Measurements from ENCODE around the gene NEK1.
"Not testable (repeated sequence)": the region's sequence is repeated elsewhere in the genome, so short reads cannot be mapped to it uniquely, and the experiment has no call there.

Gene NEK1

DNA sequence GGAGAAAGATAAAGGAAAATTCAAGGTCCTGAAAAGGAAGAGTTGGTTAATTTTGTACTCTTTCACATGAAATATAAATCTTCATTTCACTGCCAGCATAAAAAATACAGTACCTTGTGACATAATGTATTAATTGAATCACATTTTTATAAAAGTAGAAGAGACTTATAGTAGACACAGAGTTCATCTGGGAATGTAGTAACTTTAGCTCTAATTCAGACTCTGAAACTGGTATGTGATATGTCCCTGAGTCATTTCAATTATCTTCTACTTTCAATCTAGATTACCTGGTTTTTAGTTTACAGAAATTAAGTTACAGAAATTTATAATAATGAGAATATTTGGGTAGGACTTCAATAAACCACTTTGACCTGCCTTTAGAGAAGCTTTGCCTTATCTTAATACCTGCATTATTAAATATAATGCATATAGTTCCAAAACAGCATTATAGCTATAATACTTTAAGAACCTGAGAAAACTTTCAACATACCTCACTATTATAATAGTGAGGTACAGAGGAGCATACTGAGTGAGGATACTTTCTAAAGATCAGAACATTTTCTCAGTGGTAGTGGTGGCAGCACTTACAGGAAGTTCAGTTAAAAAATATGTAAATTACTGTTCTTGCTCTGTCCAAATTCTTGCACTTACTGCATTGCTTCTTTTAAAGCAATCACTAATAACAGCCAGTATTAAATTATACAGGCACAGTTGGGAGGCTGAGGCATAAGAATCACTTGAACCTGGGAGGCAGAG, 11.2 kb downstream of the NEK1 start:
- DNase-seq = no peak

DNA sequence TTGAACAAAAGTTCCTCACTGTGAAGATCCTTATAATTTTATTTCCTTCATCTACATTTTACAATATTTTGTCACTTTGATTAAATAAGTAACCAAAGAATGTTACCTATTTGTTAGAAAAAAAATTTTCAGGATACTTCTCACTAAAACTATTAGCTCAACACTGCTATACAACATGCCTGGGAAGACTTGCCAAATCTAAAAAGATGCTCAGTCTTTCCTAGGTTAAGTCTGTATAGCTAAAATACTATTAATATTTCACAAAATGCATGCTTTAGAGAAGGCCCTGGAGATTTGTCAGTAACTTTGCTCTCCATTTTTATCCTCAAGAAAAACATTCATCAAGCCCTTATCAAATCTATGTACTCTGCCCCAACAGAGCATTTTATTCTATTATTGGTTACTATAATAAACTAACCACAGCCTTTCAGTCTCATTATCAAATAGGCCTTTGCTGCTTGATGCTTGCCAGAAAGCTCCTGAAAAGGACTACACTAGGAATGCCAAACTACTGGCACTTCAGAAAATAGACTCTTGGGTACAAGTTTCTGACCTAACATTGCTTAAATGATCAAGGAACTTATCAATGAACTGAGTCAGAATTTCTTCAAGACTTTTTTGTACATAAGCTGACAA, 17.7 kb downstream of the NEK1 start:
- DNase-seq = no peak

- DNase-seq = no peak
These were observed 19.3 kb downstream of the NEK1 start for GRCh38 chr4:169593050-169593560.

DNA sequence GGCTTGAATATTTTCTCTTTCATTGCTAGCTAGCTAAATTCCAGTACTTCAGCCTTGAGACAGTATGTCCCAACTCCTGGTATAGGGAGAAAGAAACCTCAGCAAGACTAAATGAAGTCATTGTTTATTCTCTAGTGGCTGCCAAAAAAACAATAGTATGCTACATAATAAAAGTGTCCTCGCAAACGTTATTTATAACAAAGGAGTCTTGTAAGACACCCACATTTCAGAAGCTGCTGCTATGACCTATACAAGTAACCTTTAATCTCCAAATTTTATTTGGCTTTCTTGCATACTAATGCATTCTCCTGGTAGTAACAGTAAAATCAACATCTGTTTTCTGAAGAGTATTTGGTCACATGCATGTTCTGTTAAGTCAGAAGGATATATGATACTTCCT, 28.8 kb downstream of the NEK1 start:
- no peak for DNase-seq

- DNase-seq = no peak
These were observed 29.7 kb downstream of the NEK1 start for GRCh38 chr4:169582706-169583105.

GRCh38 chr4:169582203-169582602, 30.2 kb downstream of the NEK1 start:
- DNase-seq = no peak

GRCh38 chr4:169573889-169574288, 38.5 kb downstream of the NEK1 start:
- DNase-seq = no peak

GRCh38 chr4:169571435-169571834, 40.9 kb downstream of the NEK1 start:
- DNase-seq = no peak

GRCh38 chr4:169571012-169571411, 41.4 kb downstream of the NEK1 start:
- DNase-seq = not testable (repeated sequence)

DNA sequence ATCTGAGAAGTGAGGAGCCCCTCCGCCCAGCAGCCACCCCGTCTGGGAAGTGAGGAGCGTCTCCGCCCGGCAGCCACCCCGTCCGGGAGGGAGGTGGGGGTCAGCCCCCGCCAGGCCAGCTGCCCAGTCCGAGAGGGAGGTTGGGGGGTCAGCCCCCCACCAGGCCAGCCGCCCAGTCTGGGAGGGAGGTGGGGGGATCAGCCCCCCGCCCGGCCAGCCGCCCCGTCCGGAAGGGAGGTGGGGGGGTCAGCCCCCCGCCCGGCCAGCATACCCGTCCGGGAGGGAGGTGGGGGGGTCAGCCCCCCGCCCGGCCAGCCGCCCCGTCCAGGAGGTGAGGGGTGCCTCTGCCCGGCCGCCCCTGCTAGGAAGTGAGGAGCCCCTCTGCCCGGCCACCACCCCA, 42.1 kb downstream of the NEK1 start:
- DNase-seq = not testable (repeated sequence)

- not testable (repeated sequence) for DNase-seq
These were observed 43.2 kb downstream of the NEK1 start for GRCh38 chr4:169569188-169569587.

DNA sequence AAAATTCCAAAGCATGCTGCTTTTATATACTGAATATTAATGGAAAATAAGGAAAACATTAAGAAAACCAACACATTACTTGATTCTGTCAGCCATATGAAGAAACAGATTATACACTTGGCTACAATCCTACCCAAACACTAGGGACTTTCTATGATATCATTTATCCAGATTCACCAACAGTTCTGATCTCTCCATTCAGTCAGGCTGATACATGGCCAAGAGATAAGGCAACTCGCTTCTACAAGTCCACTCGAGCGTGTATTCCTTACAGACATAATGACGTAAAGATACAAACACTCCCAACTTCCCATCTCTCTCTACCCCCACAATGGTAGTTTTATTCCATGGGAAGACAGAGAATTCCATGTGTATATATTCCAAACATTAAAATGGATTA, 44.5 kb downstream of the NEK1 start:
- no peak for DNase-seq

GRCh38 chr4:169566021-169566818, 46.2 kb downstream of the NEK1 start:
- peak; percentile 33 for DNase-seq

DNA sequence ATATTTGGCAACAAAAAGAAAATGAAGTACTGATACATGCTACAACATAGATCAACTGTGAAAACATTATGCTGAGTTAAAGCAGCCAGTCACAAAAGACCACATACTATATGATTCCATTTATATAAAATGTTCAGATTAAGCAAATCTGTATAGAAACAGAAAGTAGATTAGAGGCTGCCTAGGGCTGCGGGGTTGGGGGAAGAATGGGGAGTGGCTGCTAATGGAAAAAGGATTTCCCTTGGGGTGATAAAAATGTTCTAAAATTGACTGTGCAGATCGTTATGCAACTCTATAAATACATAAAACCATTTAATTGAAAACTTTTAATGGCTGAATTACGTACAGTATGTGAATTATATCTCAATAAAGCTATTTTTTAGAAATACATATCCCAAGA, 46.8 kb downstream of the NEK1 start:
- DNase-seq = no peak

GRCh38 chr4:169557061-169557636, 55.2 kb downstream of the NEK1 start:
- DNase-seq = no peak

GRCh38 chr4:169546548-169546947, 65.8 kb downstream of the NEK1 start:
- not testable (repeated sequence) for DNase-seq

GRCh38 chr4:169540774-169541173, 71.6 kb downstream of the NEK1 start:
- DNase-seq = no peak

DNA sequence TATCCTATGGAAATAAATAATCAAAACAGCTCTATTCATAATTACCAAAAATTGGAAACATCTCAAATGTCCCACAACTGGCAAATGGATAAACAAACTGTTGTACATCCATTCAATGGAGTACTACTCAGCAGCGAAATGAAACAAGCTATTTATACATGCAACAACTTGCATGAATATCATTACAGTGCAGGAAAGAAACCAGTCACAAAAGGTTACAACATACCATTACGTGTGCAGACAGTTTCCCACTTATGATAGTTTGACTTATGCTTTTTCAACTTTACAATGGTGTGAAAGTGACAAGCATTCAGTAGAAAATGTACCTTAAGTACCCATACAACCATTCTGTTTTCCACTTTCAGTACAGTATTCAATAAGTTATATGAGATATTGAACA, 82.3 kb downstream of the NEK1 start:
- DNase-seq = no peak

GRCh38 chr4:169523796-169524195, 88.6 kb downstream of the NEK1 start:
- no peak for DNase-seq

DNA sequence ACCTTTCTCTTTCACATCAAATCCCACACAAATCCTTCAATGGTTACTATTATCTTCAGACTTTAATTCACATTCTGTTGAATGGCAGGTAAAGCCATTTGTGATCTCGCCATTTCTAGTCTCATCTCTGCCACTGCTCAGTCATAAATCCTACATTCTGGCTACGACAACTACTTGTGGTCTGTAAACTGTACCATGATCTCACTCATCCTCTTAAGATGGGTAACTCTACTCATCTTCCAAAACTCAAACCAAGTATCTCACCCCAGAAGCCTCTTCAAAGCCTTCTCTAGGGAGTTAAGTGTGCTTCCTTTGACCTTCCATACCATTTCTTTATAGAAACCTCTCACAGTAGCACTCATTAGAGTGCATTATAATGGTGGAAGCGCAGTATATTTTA, 101.8 kb downstream of the NEK1 start:
- DNase-seq = no peak

DNA sequence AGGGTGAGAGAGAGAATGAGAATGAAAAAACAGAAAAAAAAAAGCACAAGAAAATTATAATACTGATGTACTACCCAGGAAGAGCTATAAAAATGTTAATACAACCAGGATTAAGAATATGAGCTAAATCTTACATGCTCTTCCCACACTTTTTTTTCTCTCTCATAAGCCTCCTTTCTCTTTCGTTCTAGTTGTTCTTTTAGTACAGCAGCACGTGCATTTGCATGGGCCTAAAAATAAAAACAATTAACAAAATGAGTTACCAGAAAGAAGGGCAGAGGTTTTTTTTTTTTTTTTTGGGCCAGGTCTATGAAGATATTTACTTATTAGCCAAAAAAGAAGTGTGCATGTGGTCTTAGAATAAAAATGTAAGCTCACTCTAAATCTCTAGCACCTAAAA, 105.5 kb downstream of the NEK1 start:
- no peak for DNase-seq

GRCh38 chr4:169499907-169500306, 112.5 kb downstream of the NEK1 start:
- not testable (repeated sequence) for DNase-seq

DNA sequence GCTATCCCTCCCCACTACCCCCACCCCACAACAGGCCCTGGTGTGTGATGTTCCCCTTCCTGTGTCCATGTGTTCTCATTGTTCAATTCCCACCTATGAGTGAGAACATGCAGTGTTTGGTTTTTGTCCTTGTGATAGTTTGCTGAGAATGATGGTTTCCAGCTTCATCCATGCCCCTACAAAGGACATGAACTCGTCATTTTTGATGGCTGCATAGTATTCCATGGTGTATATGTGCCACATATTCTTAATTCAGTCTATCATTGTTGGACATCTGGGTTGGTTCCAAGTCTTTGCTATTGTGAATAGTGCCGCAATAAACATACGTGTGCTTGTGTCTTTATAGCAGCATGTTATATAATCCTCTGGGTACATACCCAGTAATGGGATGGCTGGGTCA, 118.1 kb downstream of the NEK1 start:
- DNase-seq = not testable (repeated sequence)

All from retina (tissue), 1 donor.